Erythroblast (primary cell): ENCODE results near the gene TTC28.

Experiments used
- GATA1 ChIP-seq: IDR thresholded peaks from 2 replicates; pipeline ENCODE4 v1.6.1; 2011; ENCODE audit warnings: low read depth, mild to moderate bottlenecking, control low read depth, low read length, moderate library complexity
- POLR2A ChIP-seq: IDR thresholded peaks from 2 replicates; pipeline ENCODE4 v1.6.1; 2011; ENCODE audit warnings: mild to moderate bottlenecking, low read length

- TF ChIP-seq POLR2A (no peak), GATA1 (no peak)
Measured at GRCh38 chr22:28417431-28417830, 262.2 kb downstream of the TTC28 start.
